GM10266 (cell line): ENCODE results near the gene TMEM218.
A peak's percentile ranks its signal among the peaks of the same experiment; 100 is the strongest.

Experiments used
- DNase-seq: peaks from one replicate; pipeline ENCODE4 v3.0.0; 2012; ENCODE audit errors: extremely low spot score
- CTCF ChIP-seq: IDR thresholded peaks from 2 replicates; pipeline ENCODE4 v1.5.1; 2012; ENCODE audit warnings: mild to moderate bottlenecking, low read depth; ENCODE audit not compliant: control insufficient read depth, insufficient read depth; ENCODE audit errors: missing control alignments

Gene TMEM218

DNA sequence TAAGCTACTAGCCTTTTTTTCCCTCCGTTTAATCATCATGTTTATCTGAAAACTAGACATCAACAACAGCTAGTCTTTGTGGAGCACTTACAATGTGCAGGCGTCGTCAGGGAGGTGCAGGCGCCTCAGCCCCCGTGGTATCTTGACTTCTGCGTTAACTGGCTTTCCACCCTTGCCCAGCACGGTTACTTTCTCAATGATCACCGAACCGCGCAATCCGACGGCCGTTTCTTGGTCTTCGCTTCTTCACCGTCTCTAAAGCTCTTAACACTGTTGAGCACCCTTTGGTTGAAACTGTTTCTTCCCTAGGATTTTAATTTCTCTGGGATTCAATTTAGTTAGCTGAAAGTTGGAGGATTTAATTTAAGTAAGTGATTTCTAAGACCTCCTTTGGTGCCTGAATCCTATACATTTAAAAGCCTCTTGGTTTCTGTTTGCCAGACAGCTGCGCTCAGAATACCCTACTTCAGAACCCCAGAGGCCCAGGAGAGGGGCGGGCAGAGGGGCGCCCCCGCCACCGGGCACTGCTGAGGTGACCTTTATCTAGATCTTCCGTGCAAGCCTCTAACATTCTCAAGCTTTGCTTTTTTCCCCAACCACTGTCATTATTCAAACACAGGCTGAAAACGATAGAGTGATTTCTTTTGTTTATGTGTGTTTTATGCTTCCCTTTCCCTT, 18.0 kb upstream of the TMEM218 start:
- no peak for TF ChIP-seq CTCF
- DNase-seq: no peak

GRCh38 chr11:125128450-125128849, 17.0 kb upstream of the TMEM218 start:
- no peak for TF ChIP-seq CTCF
- DNase-seq: no peak

GRCh38 chr11:125124618-125124992, 13.2 kb upstream of the TMEM218 start:
- DNase-seq: no peak
- TF ChIP-seq CTCF: no peak

GRCh38 chr11:125123947-125124617, 12.7 kb upstream of the TMEM218 start:
- no peak for DNase-seq

DNA sequence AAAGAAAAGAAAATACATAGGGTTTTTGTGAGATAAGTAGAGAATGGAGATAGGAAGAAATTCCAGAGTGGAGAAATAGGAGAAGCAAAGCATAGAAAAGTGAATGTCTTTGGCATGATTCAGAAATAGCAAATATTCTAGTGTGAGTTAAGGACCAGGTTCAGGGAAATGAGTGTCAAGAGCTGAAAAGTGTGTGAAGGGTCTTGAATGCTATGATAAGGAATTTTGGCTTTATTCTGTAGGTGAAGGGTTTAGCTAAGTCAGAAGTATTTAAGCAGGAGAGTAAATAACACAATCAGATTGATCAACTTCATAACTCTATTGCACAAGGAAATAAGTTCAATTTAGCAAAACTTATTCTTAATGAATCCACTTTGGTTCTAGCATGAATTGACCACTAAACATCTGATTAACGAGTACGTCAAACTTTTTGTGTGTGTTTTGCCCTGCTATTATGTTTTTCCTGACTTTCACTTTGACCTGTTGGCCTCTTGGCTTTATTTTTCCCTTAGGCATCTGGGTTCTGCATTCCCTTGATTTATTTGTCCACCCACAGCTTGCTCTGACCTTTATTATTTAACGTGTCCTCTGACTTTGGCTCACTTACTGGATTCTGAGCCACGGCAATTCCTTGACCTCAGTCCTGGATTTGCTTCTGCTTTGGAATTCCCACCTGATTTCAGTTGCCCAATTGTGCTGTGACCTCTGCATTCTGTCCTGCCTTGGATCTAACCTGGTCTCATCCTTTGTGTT, 11.9 kb upstream of the TMEM218 start:
- TF ChIP-seq CTCF: no peak
- DNase-seq: no peak

More at GRCh38 chr11:125123947-125124617, 12.7 kb upstream of the TMEM218 start:
- TF ChIP-seq CTCF: peak; percentile 53

DNA sequence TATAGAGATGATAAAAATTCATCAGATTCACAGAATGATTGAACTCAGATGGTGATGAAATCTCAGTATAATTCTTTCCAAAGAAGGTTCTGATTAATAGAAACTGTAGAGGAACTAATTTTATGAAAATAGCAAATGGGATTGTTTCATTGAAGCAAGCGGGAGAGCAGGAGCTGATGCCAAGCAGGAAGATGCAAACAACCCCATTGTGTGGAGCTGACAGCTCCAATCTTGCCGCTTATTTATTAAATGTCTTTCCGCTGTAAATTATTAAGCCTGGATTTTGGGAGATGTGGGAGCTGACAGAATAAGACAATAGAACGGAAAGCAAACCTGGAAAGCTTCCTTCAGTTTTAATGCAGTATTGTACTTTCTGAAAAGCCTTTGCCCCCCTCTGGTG, 6.0 kb upstream of the TMEM218 start:
- no peak for DNase-seq

More for the DNA sequence above, 6.0 kb upstream of the TMEM218 start:
- no peak for TF ChIP-seq CTCF
